Activated naive CD8-positive, alpha-beta T cell treated with anti-CD3 and anti-CD28 coated beads, Interleukin-2, amount 50 U/mL, for 16 hours (primary cell): ENCODE measurements around the gene TPD52L1.

ENCODE experiments used
- DNase-seq: peaks from one replicate; pipeline ENCODE4 v3.0.0-alpha.2; 2020; ENCODE audit warnings: low read depth, low spot score

The TPD52L1 gene

GRCh38 chr6:125208625-125209249, 55.2 kb downstream of the TPD52L1 start:
- no peak for DNase-seq

GRCh38 chr6:125210667-125211066, 57.1 kb downstream of the TPD52L1 start:
- no peak for DNase-seq

GRCh38 chr6:125211352-125211751, 57.8 kb downstream of the TPD52L1 start:
- DNase-seq, result no peak

GRCh38 chr6:125212377-125212776, 58.8 kb downstream of the TPD52L1 start:
- DNase-seq, result no peak

- DNase-seq, result no peak
Observed at GRCh38 chr6:125213939-125214338, 60.4 kb downstream of the TPD52L1 start.

- DNase-seq, result no peak
Observed at GRCh38 chr6:125215252-125215819, 61.8 kb downstream of the TPD52L1 start.

- no peak for DNase-seq
Observed at GRCh38 chr6:125216015-125216414, 62.4 kb downstream of the TPD52L1 start.

GRCh38 chr6:125217369-125217768, 63.8 kb downstream of the TPD52L1 start:
- DNase-seq, result no peak

GRCh38 chr6:125217992-125218391, 64.4 kb downstream of the TPD52L1 start:
- no peak for DNase-seq

- DNase-seq, result no peak
Observed at GRCh38 chr6:125219361-125219895, 65.9 kb downstream of the TPD52L1 start.

- DNase-seq, result no peak
Observed at GRCh38 chr6:125220712-125221111, 67.1 kb downstream of the TPD52L1 start.

GRCh38 chr6:125222531-125223455, 69.2 kb downstream of the TPD52L1 start:
- DNase-seq, result no peak

- DNase-seq, result no peak
Observed at GRCh38 chr6:125224231-125224861, 70.8 kb downstream of the TPD52L1 start.

GRCh38 chr6:125227244-125227643, 73.7 kb downstream of the TPD52L1 start:
- no peak for DNase-seq

- no peak for DNase-seq
Observed at GRCh38 chr6:125228981-125229479, 75.5 kb downstream of the TPD52L1 start.

- DNase-seq, result no peak
Observed at GRCh38 chr6:125230674-125231073, 77.1 kb downstream of the TPD52L1 start.

GRCh38 chr6:125231133-125231532, 77.6 kb downstream of the TPD52L1 start:
- no peak for DNase-seq

GRCh38 chr6:125231574-125232343, 78.2 kb downstream of the TPD52L1 start:
- DNase-seq, result no peak

- no peak for DNase-seq
Observed at GRCh38 chr6:125232466-125232865, 78.9 kb downstream of the TPD52L1 start.

GRCh38 chr6:125233202-125233601, 79.6 kb downstream of the TPD52L1 start:
- DNase-seq, result no peak
